ENCODE measurements around the gene GPR119.
"Not testable (repeated sequence)": the region's sequence is repeated elsewhere in the genome, so short reads cannot be mapped to it uniquely, and the experiment has no call there.

The GPR119 gene

DNA sequence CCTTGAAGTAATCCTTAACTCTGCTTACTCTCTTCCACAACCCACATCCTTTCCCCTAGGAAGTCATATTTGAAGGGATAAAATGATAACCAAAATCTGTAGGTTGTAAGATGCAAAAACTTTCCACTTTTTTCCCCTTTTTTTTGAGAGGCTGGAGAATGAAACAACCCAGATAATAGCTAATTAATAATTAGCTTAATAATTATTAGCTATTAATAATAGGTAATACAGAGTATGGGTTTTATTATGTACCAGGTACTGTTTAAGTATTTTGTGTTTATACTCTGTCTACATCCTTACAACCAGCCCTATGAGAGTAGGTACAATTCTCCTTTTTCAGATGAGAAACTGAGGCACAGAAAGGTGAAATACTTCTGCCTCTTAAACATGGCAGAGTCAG lies 9.4 kb downstream of the GPR119 start:
- DNase-seq: no peak
- H3K9me2 ChIP-seq (replicated peaks; ENCODE audit: insufficient read depth, low read length): no peaks in the 10 kb centered on the region
- TF ChIP-seq EZH2phosphoT487 (IDR thresholded peaks at IDR 0.05; ENCODE audit: low read length): no peak
- no peak for TF ChIP-seq EZH2 (optimal IDR thresholded peaks at IDR 0.05; ENCODE audit: low read depth, low read length)
- TF ChIP-seq, protein P1, sequence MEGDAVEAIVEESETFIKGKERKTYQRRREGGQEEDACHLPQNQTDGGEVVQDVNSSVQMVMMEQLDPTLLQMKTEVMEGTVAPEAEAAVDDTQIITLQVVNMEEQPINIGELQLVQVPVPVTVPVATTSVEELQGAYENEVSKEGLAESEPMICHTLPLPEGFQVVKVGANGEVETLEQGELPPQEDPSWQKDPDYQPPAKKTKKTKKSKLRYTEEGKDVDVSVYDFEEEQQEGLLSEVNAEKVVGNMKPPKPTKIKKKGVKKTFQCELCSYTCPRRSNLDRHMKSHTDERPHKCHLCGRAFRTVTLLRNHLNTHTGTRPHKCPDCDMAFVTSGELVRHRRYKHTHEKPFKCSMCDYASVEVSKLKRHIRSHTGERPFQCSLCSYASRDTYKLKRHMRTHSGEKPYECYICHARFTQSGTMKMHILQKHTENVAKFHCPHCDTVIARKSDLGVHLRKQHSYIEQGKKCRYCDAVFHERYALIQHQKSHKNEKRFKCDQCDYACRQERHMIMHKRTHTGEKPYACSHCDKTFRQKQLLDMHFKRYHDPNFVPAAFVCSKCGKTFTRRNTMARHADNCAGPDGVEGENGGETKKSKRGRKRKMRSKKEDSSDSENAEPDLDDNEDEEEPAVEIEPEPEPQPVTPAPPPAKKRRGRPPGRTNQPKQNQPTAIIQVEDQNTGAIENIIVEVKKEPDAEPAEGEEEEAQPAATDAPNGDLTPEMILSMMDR (IDR thresholded peaks at IDR 0.05; ENCODE audit: low read length): no peak
- H2AFZ ChIP-seq (ENCODE audit: low read length): no peak overlapping the region
- no peaks in the 10 kb centered on the region for H3K36me3 ChIP-seq (replicated peaks; ENCODE audit: insufficient read depth, low read length)
- no peaks in the 10 kb centered on the region for H4K20me1 ChIP-seq (ENCODE audit: insufficient read depth, low read length)
- no peak overlapping the region for H3K4me3 ChIP-seq (ENCODE audit: low read length)
- H3K27me3 ChIP-seq (replicated peaks; ENCODE audit: insufficient read depth, low read length): no peaks in the 10 kb centered on the region
- H3K27ac ChIP-seq (ENCODE audit: low read length): no peak overlapping the region
- H3K9me3 ChIP-seq (replicated peaks; ENCODE audit: insufficient read depth, low read length): no peaks in the 10 kb centered on the region
- no peaks in the 10 kb centered on the region for H3K4me1 ChIP-seq (ENCODE audit: low read length)
- H3K4me2 ChIP-seq (ENCODE audit: low read depth, low read length): no peak overlapping the region
- H3K9ac ChIP-seq (ENCODE audit: low read length): no peak overlapping the region
- H3K79me2 ChIP-seq (ENCODE audit: low read length): no peaks in the 10 kb centered on the region
- no peaks in the 10 kb centered on the region for H3F3A ChIP-seq (ENCODE audit: insufficient read depth, low read length)

DNA sequence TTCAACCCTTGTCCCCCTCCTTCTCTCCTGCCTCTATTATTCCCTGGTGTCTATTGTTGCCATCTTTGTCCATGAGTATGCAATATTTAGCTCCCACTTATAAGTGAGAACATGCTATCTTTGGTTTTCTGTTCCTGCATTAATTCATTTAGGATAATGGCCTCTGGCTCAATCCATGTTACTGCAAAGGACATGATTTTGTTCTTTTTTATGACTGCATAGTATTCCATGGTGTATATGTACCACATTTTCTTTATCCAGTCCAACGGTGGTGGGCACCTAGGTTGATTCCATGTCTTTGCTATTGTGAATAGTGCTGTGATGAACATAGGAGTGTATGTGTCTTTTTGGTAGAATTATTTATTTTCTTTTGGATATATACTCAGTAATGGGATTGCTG lies 33.4 kb downstream of the GPR119 start:
- H3K9ac ChIP-seq (ENCODE audit: low read length); DNase-seq; H3K27me3 ChIP-seq (replicated peaks; ENCODE audit: insufficient read depth, low read length); H2AFZ ChIP-seq (ENCODE audit: low read length); H3K9me2 ChIP-seq (replicated peaks; ENCODE audit: insufficient read depth, low read length); H3K36me3 ChIP-seq (replicated peaks; ENCODE audit: insufficient read depth, low read length); H4K20me1 ChIP-seq (ENCODE audit: insufficient read depth, low read length); H3F3A ChIP-seq (ENCODE audit: insufficient read depth, low read length); H3K79me2 ChIP-seq (ENCODE audit: low read length); H3K9me3 ChIP-seq (replicated peaks; ENCODE audit: insufficient read depth, low read length); H3K27ac ChIP-seq (ENCODE audit: low read length); H3K4me3 ChIP-seq (ENCODE audit: low read length): not testable (repeated sequence)
- peak overlapping the region; percentile 35; the same call in 1 of the 2 replicates for H3K4me2 ChIP-seq (ENCODE audit: low read depth, low read length)
- H3K4me1 ChIP-seq (ENCODE audit: low read length): peaks cover 10% of the 10 kb centered on the region; the same call in 1 of the 2 replicates

DNA sequence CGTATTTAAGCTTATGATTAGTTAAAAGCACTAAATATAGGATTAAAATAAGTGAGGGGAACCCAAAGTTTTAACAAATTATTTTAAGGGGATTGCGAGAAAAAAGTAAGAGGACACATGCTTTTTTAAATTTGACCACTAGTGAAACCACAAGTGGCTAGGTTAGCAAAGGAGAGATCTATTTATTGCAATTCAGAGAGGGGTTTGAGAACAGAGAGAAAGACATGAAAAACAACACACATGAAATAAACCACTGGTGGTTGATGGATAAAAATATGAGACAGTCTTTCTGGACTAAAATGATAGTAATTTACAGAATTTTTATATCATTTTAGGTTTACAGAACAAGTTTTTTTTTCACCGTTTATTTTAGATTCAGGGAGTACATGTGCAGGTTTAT lies 33.9 kb downstream of the GPR119 start:
- no peaks in the 10 kb centered on the region for H3K27me3 ChIP-seq (replicated peaks; ENCODE audit: insufficient read depth, low read length)
- H3K27ac ChIP-seq (ENCODE audit: low read length): no peak overlapping the region
- H3K9me3 ChIP-seq (replicated peaks; ENCODE audit: insufficient read depth, low read length): no peaks in the 10 kb centered on the region
- H3F3A ChIP-seq (ENCODE audit: insufficient read depth, low read length): no peaks in the 10 kb centered on the region
- H3K9ac ChIP-seq (ENCODE audit: low read length): no peak overlapping the region
- H3K9me2 ChIP-seq (replicated peaks; ENCODE audit: insufficient read depth, low read length): no peaks in the 10 kb centered on the region
- H3K4me3 ChIP-seq (ENCODE audit: low read length): no peak overlapping the region
- H2AFZ ChIP-seq (ENCODE audit: low read length): no peak overlapping the region
- H4K20me1 ChIP-seq (ENCODE audit: insufficient read depth, low read length): no peaks in the 10 kb centered on the region
- DNase-seq: peak; percentile 33
- peaks cover 10% of the 10 kb centered on the region; the same call in 1 of the 2 replicates for H3K4me1 ChIP-seq (ENCODE audit: low read length)
- TF ChIP-seq, protein P1 (IDR thresholded peaks at IDR 0.05; ENCODE audit: low read length): no peak
- no peak for TF ChIP-seq EZH2 (optimal IDR thresholded peaks at IDR 0.05; ENCODE audit: low read depth, low read length)
- no peak for TF ChIP-seq EZH2phosphoT487 (IDR thresholded peaks at IDR 0.05; ENCODE audit: low read length)
- 0 out of 2 replicates have a peak, but pooled peaks cover 3% of the 10 kb centered on the region for H3K36me3 ChIP-seq (replicated peaks; ENCODE audit: insufficient read depth, low read length)
- no peaks in the 10 kb centered on the region for H3K79me2 ChIP-seq (ENCODE audit: low read length)
- peak overlapping the region; percentile 35; the same call in 1 of the 2 replicates for H3K4me2 ChIP-seq (ENCODE audit: low read depth, low read length)

DNA sequence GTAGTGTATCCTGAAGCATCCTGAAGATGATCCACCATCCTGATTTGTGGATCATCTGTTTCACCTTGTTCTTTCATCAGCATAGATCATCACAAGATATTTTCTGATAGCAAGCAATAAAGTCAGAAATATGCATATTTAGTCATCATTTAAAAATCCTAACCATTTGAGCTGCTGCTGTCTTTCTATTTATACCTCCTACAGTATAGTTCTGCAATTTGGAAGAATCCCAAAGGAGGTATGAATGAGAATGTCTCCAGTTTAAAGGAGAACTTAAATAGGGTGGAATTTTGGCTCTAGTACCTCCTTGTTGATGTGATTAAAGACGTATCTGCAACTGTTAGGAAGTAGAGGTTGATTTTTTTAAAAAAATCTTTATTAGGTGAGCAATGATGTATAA lies 38.2 kb downstream of the GPR119 start:
- Histone ChIP-seq H3K27ac (ENCODE audit: low read length) (no peak overlapping the region), H3K4me1 (ENCODE audit: low read length) (peaks cover 10% of the 10 kb centered on the region; the same call in 1 of the 2 replicates), H3F3A (ENCODE audit: insufficient read depth, low read length) (no peaks in the 10 kb centered on the region), H3K9ac (ENCODE audit: low read length) (no peak overlapping the region), H4K20me1 (ENCODE audit: insufficient read depth, low read length) (no peaks in the 10 kb centered on the region), H3K9me3 (replicated peaks; ENCODE audit: insufficient read depth, low read length) (no peaks in the 10 kb centered on the region), H3K4me2 (ENCODE audit: low read depth, low read length) (no peak overlapping the region), H3K36me3 (replicated peaks; ENCODE audit: insufficient read depth, low read length) (0 out of 2 replicates have a peak, but pooled peaks cover 3% of the 10 kb centered on the region), H3K79me2 (ENCODE audit: low read length) (no peaks in the 10 kb centered on the region), H2AFZ (ENCODE audit: low read length) (no peak overlapping the region), H3K27me3 (replicated peaks; ENCODE audit: insufficient read depth, low read length) (no peaks in the 10 kb centered on the region), H3K9me2 (replicated peaks; ENCODE audit: insufficient read depth, low read length) (no peaks in the 10 kb centered on the region), H3K4me3 (ENCODE audit: low read length) (no peak overlapping the region)
- TF ChIP-seq EZH2 (optimal IDR thresholded peaks at IDR 0.05; ENCODE audit: low read depth, low read length): no peak
- no peak for TF ChIP-seq EZH2phosphoT487 (IDR thresholded peaks at IDR 0.05; ENCODE audit: low read length)
- TF ChIP-seq, protein P1 (IDR thresholded peaks at IDR 0.05; ENCODE audit: low read length): no peak
- no peak for DNase-seq
